Measurements from ENCODE around the gene TNFRSF14. TPM values are rescaled to one million over a fixed set of nuclear protein-coding genes. Genes with fewer than 3 reads are reported as not detected.
"Not testable (repeated sequence)": the region's sequence is repeated elsewhere in the genome, so short reads cannot be mapped to it uniquely, and the experiment has no call there.

The TNFRSF14 gene
- total RNA-seq, 2 experiments from 2014 or later: 99.6 to 104 TPM

DNA sequence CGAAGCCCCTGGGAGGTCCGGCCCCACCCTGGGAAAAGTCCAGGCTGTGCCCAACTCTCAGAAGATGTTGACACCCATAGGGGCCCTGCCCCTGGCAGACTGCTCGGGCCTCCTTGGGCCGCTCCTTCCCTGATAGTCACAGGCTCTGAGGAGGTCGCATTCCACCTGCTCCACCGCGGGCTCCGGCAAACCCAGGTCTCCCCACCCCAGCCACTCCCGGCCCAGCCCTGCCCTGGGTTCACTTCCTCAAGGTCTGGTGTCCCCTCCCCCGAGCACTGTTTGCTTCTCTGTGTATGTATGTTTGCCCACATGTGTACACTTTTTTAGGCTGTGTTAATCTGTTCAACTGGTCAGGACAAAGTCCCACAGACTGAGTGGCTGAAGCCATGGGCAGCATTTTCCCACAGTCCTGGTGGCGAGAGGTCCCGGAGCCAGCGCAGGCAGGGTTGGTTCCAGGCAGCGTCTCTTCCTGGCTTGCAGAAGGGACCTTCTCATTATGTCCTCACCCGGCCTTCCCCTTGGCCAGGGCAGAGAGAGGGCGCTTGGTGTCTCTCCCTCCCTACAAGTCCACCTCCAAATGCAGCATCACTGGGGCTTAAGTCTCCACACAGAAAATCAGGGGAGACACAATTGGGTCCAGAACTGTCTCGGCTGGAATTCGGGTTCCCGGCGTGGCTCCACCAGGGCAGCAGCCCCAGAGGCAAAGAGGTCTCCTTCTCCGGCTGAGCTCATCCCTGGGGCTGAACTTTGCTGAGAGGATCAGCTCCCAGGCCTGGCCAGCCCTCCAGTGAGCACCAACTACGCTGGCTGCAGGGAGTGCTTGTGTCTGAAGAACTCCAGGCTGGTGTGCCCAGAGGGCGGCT, 19.9 kb downstream of the TNFRSF14 start:
- Mint-ChIP-seq H3K4me1 (peaks cover 50% of the 10 kb centered on the region), H3K4me3 (peak overlapping the region; percentile 10), H3K9me3 (peaks cover 14% of the 10 kb centered on the region), H3K27me3 (no peaks in the 10 kb centered on the region), H3K27ac (peak overlapping the region; percentile 62), H3K36me3 (peaks cover 12% of the 10 kb centered on the region)
- no peak for DNase-seq

DNA sequence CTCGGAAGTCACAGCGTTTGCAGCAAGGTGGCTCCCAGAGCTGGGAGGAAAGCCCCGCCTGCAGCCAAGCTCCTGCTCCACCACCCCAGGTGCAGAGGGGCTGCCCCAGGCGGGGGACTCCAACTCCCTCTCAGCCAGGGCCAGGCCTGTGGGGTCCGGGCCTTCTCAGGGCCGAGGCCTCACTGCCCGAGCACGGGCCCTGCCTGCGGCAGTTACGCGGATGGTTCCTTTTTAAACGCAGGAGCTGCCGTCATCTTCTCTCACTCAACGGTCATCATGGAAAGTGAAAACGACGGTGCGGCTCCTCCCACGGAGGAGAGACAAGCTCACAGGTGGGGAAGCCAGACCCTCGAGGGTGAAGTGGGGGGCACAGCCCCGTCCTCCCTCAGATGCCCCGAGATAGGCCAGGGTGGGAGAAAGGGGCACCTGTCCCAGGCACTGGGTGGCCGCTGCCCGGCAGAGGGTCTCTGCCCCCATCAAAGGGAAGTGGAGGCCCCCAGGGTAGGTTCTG, 21.4 kb downstream of the TNFRSF14 start:
- H3K27me3 Mint-ChIP-seq: not testable (repeated sequence)
- Mint-ChIP-seq H3K4me3 (peak overlapping the region; percentile 75), H3K27ac (peak overlapping the region; percentile 97), H3K9me3 (peaks cover 15% of the 10 kb centered on the region), H3K4me1 (peaks cover 66% of the 10 kb centered on the region), H3K36me3 (peaks cover 19% of the 10 kb centered on the region)
- DNase-seq: peak; percentile 56

DNA sequence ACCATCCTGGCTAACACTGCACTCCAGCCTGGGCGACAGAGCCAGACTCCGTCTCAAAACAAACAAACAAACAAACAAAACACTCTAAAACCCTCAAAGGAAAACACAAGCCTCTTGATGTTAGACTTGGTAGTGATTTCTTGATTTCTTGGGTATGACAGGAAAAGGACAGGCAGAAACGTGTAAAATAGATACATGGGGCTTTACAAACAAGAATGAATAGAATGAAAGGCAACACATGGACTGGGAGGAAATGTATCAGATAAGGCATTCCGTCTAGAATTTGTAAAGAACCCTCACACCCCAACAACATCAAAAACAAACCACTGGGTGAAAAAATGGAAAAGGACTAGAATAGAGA, 22.6 kb downstream of the TNFRSF14 start:
- Mint-ChIP-seq H3K36me3 (peaks cover 15% of the 10 kb centered on the region), H3K9me3 (peaks cover 10% of the 10 kb centered on the region), H3K4me1 (peaks cover 76% of the 10 kb centered on the region), H3K27ac (peak overlapping the region; percentile 97), H3K4me3 (peak overlapping the region; percentile 58), H3K27me3 (no peaks in the 10 kb centered on the region)
- DNase-seq: no peak

DNA sequence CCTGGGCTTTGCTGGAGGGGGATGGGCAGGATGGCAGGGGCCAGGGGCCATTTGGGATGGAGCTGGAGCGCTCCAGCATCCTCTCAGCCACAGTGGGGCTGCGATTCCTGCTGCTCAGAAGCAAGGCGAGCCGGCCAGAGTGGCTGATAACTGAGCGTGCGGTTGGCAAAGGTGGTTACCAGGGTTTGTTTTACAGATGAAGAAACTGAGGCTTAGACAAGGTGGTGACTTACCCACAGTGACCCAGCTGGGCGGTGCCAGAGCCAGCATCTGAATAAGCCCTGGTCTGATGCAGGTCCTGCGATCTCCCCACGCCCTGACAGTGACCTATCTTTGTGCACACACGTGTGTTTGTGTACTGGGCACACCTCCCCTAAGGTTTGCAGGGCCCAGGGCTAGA, 24.5 kb downstream of the TNFRSF14 start:
- no peaks in the 10 kb centered on the region for H3K27me3 Mint-ChIP-seq
- no peak overlapping the region for H3K4me3 Mint-ChIP-seq
- no peak for DNase-seq
- H3K27ac Mint-ChIP-seq: peak overlapping the region; percentile 81
- H3K9me3 Mint-ChIP-seq: peaks cover 4% of the 10 kb centered on the region
- H3K4me1 Mint-ChIP-seq: peaks cover 81% of the 10 kb centered on the region
- H3K36me3 Mint-ChIP-seq: peaks cover 17% of the 10 kb centered on the region

DNA sequence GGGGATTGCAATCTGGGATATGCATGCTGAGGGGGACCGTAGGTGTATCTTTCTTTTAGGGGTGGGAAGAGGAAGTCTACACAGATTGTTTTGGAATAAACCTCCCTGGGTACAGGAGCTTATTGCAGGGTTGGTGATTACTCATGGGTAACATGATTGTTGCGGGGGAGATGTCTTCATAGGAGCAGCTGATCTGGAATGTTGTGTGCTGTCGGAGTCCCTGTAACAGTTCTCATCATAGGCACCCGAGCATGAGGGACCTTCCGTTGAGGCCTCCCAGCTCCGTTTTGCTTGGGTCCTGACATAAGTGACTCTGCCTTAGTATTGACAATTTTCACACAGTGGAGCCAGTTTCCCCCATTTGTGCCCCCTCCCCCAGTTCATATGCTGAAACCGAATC, 26.2 kb downstream of the TNFRSF14 start:
- no peak for DNase-seq
- H3K9me3 Mint-ChIP-seq: peaks cover 4% of the 10 kb centered on the region
- H3K27ac Mint-ChIP-seq: peak overlapping the region; percentile 81
- H3K4me3 Mint-ChIP-seq: no peak overlapping the region
- H3K27me3 Mint-ChIP-seq: no peaks in the 10 kb centered on the region
- peaks cover 71% of the 10 kb centered on the region for H3K4me1 Mint-ChIP-seq
- peaks cover 17% of the 10 kb centered on the region for H3K36me3 Mint-ChIP-seq

DNA sequence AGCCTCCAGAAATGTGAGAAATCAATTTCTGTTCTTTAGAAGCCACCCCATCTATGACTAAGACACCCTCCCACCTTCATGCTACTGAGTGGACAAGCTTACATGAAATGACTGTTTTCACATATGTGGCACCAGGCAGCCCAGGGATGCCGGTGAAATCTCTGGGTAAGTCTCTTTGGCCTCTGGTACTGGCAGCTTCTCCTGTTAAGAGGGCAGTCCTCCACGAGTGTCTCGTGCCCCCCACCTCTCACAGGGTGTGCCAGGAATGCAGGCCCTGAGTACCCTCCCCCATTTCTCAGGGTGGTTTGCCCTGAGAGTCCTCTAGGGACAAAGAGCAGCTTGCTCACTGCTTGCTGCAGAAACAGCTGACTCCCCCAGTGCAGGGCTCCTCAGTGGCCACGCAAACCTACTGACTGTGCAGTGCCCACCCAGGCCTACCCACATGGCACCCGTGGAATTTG, 27.2 kb downstream of the TNFRSF14 start:
- H3K4me3 Mint-ChIP-seq: peak overlapping the region; percentile 87
- no peaks in the 10 kb centered on the region for H3K27me3 Mint-ChIP-seq
- peak; percentile 36 for DNase-seq
- H3K27ac Mint-ChIP-seq: peak overlapping the region; percentile 84
- H3K4me1 Mint-ChIP-seq: peaks cover 67% of the 10 kb centered on the region
- H3K36me3 Mint-ChIP-seq: peaks cover 17% of the 10 kb centered on the region
- H3K9me3 Mint-ChIP-seq: peaks cover 4% of the 10 kb centered on the region

DNA sequence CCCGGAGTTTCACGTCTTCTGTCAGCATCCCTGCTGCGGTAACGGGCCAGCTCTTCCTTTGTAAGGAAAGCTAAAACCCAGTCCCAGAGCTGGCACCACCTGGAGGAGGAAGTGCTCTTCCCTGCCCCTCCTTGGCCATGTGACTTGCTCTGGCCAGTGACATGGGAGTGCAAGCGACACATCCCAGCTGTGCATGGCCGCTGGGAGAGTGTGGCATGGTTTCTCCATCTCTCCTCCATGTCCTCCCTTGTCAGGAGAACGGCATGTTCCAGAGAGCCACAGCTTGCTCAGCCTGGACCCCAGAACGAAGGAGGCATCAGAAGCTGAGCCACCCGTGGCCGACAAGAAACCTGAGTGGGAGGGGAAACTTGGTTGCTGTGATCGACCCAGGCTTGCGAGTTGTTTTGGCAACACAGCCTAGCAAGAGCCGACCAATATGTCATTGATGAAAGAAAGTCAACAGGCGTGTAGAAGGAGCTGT, 27.7 kb downstream of the TNFRSF14 start:
- Mint-ChIP-seq H3K4me1 (peaks cover 61% of the 10 kb centered on the region), H3K4me3 (peak overlapping the region; percentile 87), H3K27ac (peak overlapping the region; percentile 84), H3K9me3 (peaks cover 2% of the 10 kb centered on the region), H3K36me3 (peaks cover 14% of the 10 kb centered on the region), H3K27me3 (no peaks in the 10 kb centered on the region)
- DNase-seq: peak; percentile 35

DNA sequence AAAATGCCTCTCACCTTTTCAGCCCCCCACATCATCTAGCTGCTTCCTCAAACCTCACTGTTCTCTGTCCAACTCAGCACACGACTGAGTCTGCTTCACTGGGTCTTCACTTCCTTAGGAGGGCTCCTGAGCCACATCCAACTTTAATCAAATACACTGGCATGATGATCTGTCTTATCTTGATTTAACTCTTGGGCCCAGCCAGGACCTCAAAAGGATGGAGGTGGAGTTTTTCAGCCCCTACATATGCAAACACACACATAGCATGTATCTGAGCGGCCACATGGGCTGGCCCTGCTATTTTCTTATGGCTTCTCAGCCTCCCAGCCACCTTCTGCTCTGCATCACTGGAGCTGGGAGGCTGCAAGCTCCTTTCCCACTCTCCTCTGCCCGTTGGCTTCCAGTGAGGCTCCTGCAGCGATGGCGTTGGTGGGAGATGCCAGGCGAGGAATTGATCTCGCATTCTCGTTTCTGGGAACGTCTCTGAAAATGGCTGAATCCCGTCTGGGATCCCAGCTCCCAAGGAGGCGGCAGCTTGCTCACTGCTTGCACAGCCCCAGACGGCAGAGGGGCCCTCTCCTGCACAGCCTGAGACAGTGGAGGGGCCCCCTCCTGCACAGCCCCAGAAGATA, 28.6 kb downstream of the TNFRSF14 start:
- Mint-ChIP-seq H3K9me3 (peaks cover 1% of the 10 kb centered on the region), H3K4me3 (peak overlapping the region; percentile 87), H3K27me3 (no peaks in the 10 kb centered on the region), H3K27ac (peak overlapping the region; percentile 84), H3K4me1 (peaks cover 54% of the 10 kb centered on the region), H3K36me3 (peaks cover 12% of the 10 kb centered on the region)
- DNase-seq: no peak

DNA sequence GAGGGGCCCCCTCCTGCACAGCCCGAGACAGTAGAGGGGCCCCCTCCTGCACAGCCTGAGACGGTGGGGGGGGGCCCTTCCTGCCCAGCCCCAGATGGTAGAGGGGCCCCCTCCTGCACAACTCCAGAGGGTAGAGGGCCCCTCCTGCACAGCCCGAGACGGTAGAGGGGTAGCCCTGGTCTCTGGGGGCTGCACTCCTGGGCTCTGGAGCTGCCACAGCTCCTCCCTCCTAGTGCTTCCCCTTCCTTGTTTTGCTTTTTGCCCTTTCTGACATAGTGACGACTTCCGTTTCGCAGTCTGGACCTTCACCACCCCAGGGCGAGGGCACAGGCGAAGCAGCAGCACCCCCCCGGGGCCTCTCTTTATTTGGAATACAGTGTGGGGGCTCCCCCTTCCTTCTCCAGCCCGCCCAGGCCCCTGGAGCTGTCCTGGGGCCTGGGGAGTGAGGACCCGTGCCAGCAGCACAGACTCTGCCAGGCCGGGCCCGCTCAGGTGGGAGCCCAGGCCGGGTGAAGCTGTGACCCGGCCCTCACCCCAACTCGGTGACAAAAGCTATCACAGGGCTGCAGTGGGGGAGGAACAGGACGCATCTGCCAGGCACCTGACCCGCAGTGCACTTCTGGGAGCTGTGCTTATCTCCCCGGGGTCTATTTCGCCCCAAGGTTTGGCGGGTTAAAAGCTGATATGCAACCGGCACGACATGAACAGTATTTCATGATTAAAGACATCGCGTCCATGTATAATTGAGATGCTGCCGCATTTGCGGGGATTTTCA, 29.3 kb downstream of the TNFRSF14 start:
- DNase-seq: peak; percentile 75
- Mint-ChIP-seq H3K9me3 (peaks cover 1% of the 10 kb centered on the region), H3K4me3 (peak overlapping the region; percentile 87), H3K27me3 (no peaks in the 10 kb centered on the region), H3K4me1 (peaks cover 49% of the 10 kb centered on the region), H3K27ac (peak overlapping the region; percentile 84), H3K36me3 (peaks cover 14% of the 10 kb centered on the region)

DNA sequence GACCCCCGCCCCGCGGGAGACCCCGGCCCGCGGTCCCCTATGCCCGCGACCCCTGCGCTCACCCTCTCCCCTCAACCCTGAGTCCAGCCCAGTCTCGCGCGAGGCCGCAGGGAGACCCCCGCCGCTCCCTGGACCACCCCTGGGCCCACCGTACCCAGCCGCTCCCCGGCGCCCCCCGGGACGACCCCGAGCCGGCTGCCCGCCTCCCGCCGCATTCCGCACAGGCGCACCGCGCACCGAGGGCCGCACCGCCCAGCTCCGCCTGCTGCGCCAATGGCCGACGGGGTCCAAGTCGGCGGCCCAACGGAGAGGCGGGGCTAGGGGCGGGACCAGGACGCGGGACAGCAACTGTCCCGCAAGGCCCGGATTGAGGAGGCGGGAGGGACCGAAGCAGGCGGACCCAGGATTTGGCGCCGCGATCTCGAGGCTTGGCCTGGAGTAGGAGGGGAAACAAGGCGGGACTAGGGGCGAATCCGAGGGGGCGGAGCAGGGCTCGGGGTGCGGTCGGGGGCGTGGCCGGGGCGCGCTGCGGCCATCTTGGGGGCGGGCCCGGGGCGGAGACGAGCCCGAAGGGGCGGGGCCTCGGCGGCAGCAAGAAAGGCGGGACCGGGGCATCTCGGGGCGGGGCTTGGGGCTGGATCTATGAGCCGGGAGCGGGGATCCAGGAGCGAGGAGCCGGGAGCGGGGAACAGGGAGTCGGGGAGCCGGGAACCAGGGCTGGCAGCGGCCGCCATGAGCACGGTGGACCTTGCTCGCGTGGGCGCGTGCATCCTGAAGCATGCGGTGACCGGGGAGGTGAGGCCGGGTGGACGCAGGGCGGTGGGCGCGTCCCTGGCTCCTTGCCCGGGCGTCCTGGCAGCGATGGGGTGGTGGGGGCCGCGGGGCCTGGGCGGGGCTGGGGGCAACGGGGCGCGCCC, 30.2 kb downstream of the TNFRSF14 start, which contains the start of gene PRXL2B:
PRXL2B (plus strand) TSS at position 624 of the 917 bp plus-strand sequence; CDS start at position 733, 109 bp downstream.
- peaks cover 40% of the 10 kb centered on the region for H3K4me1 Mint-ChIP-seq
- peak within 1 kb of the TSS; percentile 87 for H3K4me3 Mint-ChIP-seq
- peak; percentile 98 for DNase-seq
- peaks cover 9% of the 10 kb centered on the region for H3K36me3 Mint-ChIP-seq
- peaks cover 1% of the 10 kb centered on the region for H3K9me3 Mint-ChIP-seq
- H3K27ac Mint-ChIP-seq: peak within 1 kb of the TSS; percentile 92
- no peaks in the 10 kb centered on the region for H3K27me3 Mint-ChIP-seq

DNA sequence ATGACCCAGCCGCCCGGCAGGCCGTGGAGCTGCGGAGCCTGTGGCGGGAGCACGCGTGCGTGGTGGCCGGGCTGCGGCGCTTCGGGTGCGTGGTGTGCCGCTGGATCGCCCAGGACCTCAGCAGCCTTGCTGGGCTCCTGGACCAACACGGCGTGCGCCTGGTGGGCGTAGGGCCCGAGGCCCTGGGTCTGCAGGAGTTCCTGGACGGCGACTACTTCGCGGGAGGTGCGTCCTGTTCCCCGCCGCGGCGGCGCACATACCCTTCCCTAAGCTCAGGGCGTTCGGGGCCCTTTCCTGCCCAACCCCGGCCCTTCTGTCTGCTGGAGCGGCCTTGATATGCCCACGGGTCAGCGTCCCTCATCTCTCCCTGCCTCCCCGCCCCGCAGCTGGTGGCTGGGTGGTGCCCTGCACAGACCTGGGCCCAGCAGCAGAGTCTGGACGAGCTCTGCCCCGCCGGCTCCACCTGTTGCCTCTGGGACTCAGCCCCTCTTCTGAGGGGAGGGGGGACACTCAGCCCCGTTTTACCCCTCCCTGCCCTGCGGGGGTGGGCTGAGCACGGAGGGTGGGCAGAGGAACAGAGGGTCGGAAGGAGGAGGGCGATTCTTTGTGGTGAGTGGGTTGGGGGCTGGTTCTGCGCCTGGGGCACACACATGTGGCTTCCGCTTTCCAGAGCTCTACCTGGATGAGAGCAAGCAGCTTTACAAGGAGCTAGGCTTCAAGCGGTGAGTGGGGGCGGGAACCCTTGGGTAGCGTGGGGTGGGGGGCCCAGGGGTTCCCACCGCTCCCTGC, 31.1 kb downstream of the TNFRSF14 start:
- peak overlapping the region; percentile 69 for H3K27ac Mint-ChIP-seq
- H3K36me3 Mint-ChIP-seq: peaks cover 4% of the 10 kb centered on the region
- DNase-seq: peak; percentile 46
- H3K4me1 Mint-ChIP-seq: peaks cover 32% of the 10 kb centered on the region
- no peaks in the 10 kb centered on the region for H3K27me3 Mint-ChIP-seq
- H3K9me3 Mint-ChIP-seq: no peaks in the 10 kb centered on the region
- H3K4me3 Mint-ChIP-seq: peak overlapping the region; percentile 84

DNA sequence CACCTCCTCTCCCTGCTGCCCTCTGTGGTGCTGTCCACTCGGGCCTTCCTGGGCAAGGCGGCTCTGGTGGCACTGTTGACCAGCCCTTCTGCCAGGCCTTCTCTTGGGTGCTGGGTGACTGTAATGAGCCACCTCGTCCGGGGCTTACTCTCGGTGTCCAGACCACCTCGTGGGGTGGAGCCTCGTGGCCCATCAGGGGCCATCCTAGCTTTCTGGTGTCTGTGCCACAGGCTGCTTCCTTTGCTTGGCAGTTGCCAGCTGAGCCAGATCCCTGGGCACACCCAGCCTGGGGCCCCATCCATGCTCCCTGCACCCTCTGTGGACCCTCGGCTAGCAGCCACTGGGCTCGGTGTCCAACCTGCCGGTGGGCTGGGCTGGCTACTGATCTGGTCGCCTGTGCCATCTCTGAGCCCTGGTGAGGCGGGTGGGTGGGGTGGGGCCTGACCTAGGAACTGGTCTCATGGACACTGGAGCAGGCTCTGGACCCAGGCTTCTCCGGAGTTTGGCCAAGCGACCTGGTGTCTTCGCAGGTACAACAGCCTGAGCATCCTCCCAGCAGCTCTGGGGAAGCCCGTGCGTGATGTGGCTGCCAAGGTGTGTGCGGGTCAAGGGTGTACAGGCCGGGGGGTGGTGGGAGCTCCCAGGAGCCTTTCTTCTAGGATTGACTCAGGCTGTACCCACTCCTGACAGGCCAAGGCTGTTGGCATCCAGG, 31.8 kb downstream of the TNFRSF14 start:
- Mint-ChIP-seq H3K27ac (peak overlapping the region; percentile 58), H3K9me3 (no peaks in the 10 kb centered on the region), H3K27me3 (no peaks in the 10 kb centered on the region), H3K4me3 (peak overlapping the region; percentile 84), H3K4me1 (peaks cover 25% of the 10 kb centered on the region), H3K36me3 (peaks cover 3% of the 10 kb centered on the region)
- DNase-seq: no peak
